HepG2 (cell line): ENCODE data around the gene ARFGAP3.

Experiments
- MXD4 ChIP-seq: IDR thresholded peaks from 2 replicates; pipeline ENCODE4 v1.6.1; 2016; ENCODE audit warnings: mild to moderate bottlenecking, missing biosample characterization, missing genetic modification reagents
- NR2F1 ChIP-seq, 2 experiments: fragments of 450-650 bp in 1 of 2; formaldehyde crosslinking in 1 of 2; IDR thresholded peaks; 2 replicates each; pipeline versions ENCODE4 v1.5.0 to v1.6.1; 2016 to 2020; ENCODE audit warnings: mild to moderate bottlenecking in 1 of 2, missing compliant biosample characterization in 1 of 2, missing genetic modification reagents in 1 of 2, moderate library complexity in 1 of 2

DNA sequence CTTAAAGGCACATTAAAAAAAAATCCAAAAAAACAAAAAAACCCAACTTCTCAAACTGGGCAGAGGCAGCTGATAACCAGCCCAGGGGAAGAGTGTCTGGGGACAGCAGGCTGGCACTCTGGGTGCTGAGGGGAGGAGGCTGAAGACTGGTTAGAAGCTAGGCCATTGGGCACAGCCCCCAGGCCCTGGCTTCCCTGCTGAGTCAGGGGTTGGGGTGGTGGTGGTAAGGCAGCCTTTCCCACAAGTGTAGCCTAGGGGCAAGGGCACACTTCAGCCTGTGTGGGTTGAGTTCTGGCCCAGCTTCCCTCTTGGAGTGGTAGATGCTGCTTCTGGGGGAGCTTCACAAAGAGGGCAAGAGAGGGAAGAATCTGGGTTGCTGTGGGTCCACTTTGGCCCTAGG, 16.3 kb upstream of the ARFGAP3 start:
- no peak for TF ChIP-seq NR2F1 (CRISPR knock-in tag; IDR thresholded peaks at IDR 0.05)
- TF ChIP-seq MXD4 (CRISPR knock-in tag) = no peak
